HG03558 (cell line): Measurements from ENCODE around the gene DNAAF8.
"Not testable (repeated sequence)": the region's sequence is repeated elsewhere in the genome, so short reads cannot be mapped to it uniquely, and the experiment has no call there.

Experiments used
- ATAC-seq: cut with Tn5 transposase; IDR thresholded peaks from one replicate; pipeline ENCODE4 v1.9.1; 2021; ENCODE audit warnings: moderate number of reproducible peaks; ENCODE audit not compliant: unreplicated experiment; ENCODE audit errors: extremely low read depth

Gene DNAAF8

GRCh38 chr16:4714996-4715395, 19.3 kb upstream of the DNAAF8 start:
- ATAC-seq, result no peak

DNA sequence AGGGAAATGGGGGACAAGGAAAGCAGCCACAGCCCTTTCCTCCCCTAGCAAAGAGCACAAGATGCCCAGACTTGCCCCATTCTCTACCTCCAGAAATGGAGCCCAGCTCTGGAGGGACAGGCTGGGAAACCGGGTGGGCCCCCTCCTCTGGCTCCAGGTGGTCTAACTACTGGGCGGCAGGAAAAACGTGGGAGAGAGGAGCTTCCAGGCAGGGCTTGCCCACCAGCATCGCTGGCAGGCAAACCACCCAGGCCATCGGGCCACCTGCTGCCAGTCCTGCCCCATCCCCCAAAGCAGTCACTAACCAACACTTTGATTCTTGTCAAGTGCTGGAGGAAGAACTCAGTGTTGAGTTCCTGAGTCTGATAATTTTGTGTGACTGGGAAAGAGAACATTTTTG, 15.9 kb upstream of the DNAAF8 start:
- ATAC-seq, result no peak

GRCh38 chr16:4723071-4723767, 11.1 kb upstream of the DNAAF8 start:
- ATAC-seq, result no peak

GRCh38 chr16:4724661-4725270, 9.6 kb upstream of the DNAAF8 start:
- ATAC-seq, result no peak

- no peak for ATAC-seq
These were observed 7.7 kb upstream of the DNAAF8 start for GRCh38 chr16:4726616-4727015.

DNA sequence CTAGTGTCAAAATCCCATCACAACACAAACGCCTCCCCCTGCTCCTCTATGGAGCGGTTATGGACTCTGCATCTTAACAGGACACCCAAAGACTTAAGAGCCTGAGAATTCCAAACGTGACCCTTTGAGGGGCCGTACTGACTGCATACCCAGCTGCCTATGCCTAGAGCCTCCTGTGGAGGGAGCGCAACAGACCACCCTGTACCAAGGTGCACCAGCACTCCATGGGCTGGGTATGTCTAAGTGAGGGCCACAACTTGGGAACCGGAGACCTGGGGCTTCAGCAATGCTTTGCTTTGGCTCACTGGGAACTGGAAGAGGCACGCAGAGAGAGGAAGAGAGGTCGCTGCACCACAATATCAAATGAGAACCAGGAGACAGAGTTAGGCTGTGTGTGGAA, 5.7 kb upstream of the DNAAF8 start:
- ATAC-seq, result no peak

GRCh38 chr16:4729876-4730275, 4.5 kb upstream of the DNAAF8 start:
- ATAC-seq, result no peak

DNA sequence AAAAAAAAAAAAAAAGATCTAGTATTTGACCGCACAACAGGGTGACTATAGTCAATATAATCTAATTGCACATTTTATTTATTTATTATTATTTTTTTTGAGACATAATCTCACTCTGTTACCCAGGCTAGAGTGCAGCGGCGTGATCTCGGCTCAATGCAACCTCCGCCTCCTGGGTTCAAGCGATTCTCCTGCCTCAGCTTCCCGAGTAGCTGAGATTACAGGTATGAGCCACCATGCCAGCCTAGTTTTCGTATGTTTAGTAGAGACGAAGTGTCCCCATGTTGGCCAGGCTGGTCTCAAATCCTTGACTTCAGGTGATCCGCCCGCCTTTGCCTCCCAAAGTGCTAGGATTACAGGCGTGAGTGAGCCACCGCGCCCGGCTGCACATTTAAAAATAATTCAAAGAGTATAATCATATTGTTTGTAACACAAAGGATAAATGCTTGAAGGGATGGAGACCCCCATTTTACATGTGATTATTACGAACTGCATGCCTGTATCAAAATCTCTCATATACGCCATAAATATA, 1.1 kb upstream of the DNAAF8 start:
- no peak for ATAC-seq

- ATAC-seq, result no peak
These were observed 632 bp upstream of the DNAAF8 start for GRCh38 chr16:4733747-4734062.

- ATAC-seq, result peak; percentile 25
These were observed 596 bp downstream of the DNAAF8 start for GRCh38 chr16:4734730-4735535.

DNA sequence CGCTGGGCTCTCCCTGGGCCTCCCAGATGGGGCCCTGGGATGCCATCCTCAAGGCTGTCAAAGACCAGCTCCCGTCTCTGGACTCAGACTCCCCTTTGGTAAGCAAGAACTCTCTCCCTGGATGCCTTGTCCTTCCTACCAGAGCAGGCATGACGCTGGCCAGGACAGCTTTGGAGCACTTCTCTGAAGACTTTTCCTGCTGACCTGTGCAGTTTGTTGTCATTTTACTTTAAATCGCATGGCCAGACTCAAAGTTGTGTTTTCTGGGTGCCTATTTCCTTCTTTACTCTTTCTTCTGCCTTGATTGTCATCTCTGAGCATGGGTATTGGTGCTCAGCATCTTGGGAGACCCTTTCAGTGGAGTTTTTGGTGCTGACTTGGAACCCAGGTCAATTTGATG, 2.2 kb downstream of the DNAAF8 start:
- ATAC-seq, result no peak

GRCh38 chr16:4737545-4737944, 3.2 kb downstream of the DNAAF8 start:
- no peak for ATAC-seq

DNA sequence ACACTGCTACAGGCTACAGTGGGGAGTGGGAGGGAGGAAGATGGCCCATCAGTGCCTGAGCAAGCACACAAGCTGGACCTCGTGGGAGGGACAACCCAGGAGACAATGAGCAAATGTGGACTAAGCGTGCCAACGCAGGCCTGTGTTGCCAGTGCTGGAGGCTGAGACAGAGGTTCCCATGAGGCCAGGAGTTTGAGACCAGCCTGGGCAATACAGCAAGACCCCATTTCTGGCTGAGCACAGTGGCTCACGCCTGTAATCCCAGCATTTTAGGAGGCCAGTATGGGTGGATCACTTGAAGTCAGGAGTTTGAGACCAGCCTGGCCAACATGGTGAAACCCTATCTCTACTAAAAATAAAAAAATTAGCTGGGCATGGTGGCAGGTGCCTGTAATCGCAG, 4.0 kb downstream of the DNAAF8 start:
- ATAC-seq, result not testable (repeated sequence)

- ATAC-seq, result no peak
These were observed 9.0 kb downstream of the DNAAF8 start for GRCh38 chr16:4743226-4743878.

GRCh38 chr16:4744555-4745273, 10.4 kb downstream of the DNAAF8 start:
- no peak for ATAC-seq

DNA sequence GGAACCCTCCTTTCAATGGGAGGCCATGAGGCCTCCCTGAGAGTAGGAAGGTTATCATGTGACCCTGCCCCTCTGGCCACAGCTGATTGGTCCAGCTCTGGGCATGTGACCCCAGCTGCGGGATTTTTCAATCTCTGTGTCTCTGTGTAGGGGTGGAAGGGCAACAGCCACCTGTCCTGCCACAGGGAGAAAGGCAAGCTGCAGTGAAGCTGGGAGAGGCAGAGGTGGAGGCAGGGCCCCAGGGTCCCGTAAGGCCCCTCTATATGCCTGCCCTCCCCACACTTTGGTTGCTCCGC, 10.9 kb downstream of the DNAAF8 start:
- ATAC-seq, result no peak

DNA sequence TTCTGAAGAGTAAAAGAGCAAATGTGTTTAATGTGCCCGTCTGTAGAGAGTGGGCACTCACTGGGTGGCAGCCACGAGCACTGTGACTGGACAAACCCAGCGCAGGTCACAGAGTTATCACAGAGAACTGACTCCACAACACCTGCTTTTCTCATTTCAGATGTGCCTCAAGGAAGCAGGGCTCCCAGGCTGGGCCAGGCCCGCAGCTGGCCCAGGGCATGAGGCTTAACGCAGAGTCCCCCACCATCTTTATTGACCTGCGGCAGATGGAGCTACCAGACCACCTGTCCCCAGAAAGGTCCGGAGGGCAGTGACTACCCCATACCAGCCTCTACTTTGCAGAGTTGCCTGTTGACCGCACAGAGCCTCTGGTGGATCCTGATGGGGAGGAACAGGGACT, 11.9 kb downstream of the DNAAF8 start:
- ATAC-seq, result no peak

DNA sequence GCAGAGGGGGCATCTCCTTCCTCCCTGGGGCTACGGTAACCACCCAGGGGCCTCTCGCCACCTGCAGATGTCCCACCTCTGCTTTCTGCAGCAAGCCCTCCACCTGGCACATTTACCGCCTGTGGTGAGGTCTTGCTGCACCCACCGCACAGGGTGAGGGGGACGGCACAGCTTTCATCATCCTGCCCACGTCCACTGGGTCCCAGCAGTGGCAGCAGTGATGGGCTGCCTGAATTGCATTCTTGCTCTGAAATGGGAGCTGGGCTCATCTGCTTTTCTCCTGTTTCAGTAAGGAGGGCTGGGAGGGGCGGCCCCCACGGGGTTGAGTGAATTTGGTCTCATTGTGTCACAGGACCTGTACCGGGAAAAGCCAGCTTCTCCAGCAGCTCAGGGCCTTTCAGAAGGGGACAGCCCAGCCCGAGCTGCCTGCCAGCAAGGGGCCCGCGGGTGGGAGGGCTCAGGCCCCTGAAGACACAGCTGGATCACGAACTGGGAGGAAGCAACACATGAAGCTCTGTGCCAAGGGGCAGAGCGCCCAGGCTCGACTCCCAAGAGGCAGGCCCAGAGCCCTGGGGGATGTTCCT, 12.7 kb downstream of the DNAAF8 start:
- no peak for ATAC-seq

DNA sequence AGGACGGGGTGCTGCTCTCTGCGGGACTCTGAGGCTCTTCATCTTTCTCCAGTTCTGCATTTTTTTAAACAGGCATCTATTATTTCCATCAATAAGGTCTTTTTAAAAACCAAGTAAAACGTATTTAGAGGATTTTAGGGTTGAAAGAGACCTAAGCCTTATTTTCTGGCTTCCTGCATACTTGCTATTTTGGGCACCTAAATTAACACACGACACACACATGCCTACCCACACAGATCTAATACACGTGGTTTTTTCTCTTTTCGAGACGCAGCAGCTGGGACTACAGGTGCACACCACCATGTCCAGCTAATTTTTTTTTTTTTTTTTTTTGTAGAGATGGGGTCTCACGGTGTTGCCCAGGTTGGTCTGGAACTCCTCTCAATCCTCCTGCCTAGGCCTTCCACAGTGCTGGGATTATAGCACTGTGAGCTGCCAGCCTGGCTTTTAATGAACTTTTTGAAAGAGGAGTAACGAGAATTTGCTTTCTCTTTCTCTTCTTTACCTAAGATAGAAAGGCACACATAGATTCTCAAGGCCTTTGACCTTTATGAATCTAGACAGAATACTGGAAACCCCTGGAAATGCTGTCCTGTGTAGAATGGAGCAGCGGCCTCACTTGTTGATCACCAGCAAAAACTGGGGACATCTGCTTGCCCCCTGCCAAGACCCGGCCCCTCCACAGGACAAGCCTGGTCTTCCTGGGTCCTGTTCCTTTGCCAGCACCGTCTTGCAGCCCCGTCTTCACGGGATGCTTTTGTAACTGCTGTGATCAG, 13.8 kb downstream of the DNAAF8 start:
- ATAC-seq, result no peak
